ENCODE measurements around the gene CD74. TPM values are rescaled to one million over a fixed set of nuclear protein-coding genes. Genes with fewer than 3 reads are reported as not detected.

CD74 gene
- total RNA-seq, 4 donors from 2014 or later, result 123 to 291 (median 160) TPM

DNA sequence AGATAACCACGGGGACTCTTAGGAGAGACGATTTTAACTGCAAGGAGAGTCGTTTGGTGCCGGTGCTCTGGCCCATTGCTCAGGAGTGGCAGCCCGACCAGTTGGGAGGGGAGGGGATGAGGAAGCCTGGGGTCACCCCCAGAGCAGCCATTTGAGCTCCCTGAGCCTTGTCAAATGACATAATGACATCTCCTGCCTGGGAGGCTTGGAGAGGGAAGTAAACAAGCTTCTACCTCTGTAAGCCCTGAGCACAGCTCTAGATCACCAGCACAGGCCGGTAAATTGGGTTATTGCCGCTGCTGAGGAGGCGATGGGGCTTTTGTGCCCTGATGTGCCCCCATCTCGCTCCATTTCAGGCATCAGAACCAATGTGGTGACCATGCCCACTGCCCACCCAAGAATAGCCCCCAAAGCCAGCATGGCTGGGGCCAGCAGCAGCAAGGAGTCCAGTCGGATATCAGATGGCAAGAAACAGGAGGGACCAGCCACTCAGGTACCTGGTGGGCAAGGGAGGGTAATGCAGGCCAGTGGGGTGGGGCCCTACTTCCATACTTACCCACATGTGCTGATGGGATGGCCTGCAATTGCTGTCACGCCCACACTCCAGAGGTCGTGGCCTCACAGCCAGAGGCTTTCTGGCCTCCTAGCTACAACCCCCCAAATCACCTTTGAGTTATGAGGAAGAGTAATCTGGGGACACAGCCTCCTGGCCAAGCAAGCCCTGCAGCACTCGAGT lies 23.0 kb downstream of the CD74 start:
- Histone ChIP-seq H3K27ac (no peak overlapping the region), H3K9me3 (no peaks in the 10 kb centered on the region), H3K4me3 (no peak overlapping the region), H3K27me3 (no peaks in the 10 kb centered on the region), H3K4me1 (no peaks in the 10 kb centered on the region), H3K36me3 (peaks cover 0 to 91% of the 10 kb centered on the region in 2 donors)
- ATAC-seq (no peak), DNase-seq (no peak)
- in situ Hi-C loops (cut with MboI; ENCODE audit: low sequenced_read_pairs in 4 of 4), result no loop called here
- intact Hi-C loops (cut with DNase I; ENCODE audit: low total_unique reads), result no loop called here
- TF ChIP-seq CTCF (IDR thresholded peaks at IDR 0.05 in 4 of 5, conservative IDR thresholded peaks at IDR 0.05 in 1 of 5) (no peak), POLR2A (IDR thresholded peaks at IDR 0.05) (no peak)

DNA sequence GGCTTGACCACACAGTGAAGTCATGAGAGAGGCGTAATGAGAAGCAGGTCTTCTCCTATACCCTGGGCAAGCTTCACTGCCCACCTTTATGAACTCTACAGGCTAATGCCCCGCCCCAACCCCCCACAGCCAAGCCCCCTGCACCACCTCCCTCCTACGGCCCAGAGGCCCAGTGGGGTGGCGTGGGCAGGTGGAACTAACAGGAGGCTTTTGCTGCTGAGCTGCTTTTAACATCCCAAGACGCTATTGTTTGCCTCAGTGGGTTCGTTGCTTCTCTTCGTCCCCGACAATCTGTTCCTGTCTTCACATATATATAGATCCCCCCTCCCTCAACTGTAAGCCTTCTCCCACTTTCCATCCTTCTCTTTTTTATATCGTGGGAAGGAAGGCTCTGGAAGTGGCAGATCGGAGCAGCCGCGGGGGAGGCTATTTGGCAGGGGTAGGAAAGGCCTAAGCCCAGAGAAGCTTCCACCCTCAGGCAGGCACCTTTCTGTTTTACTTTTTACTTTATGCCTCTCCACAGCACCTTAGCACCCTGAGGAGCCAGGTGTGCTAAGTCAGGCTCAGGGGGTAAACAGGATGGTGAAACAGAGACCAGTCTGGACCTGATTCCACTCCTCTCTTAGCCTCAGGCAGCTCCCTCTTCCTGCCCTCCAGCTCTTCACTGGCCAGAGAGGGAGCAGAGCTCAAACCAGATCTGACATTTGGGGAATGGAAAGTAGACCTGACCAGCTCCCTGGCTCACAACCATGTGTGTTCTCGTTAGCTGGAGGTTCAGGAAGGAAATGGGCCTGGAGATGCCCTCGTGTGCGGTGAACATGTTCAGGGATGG lies 26.5 kb downstream of the CD74 start:
- H3K27me3 ChIP-seq, result no peaks in the 10 kb centered on the region
- H3K4me1 ChIP-seq, result no peaks in the 10 kb centered on the region
- DNase-seq, result no peak
- no peaks in the 10 kb centered on the region for H3K9me3 ChIP-seq
- in situ Hi-C loops (cut with MboI; ENCODE audit: low sequenced_read_pairs in 4 of 4), result no loop called here
- TF ChIP-seq CTCF (IDR thresholded peaks at IDR 0.05 in 4 of 5, conservative IDR thresholded peaks at IDR 0.05 in 1 of 5), result no peak
- no peak for TF ChIP-seq POLR2A (IDR thresholded peaks at IDR 0.05)
- no peak overlapping the region for H3K27ac ChIP-seq
- H3K36me3 ChIP-seq, result peaks cover 0 to 96% of the 10 kb centered on the region in 2 donors
- ATAC-seq, result no peak
- no peak overlapping the region for H3K4me3 ChIP-seq
- intact Hi-C loops (cut with DNase I; ENCODE audit: low total_unique reads), result no loop called here

DNA sequence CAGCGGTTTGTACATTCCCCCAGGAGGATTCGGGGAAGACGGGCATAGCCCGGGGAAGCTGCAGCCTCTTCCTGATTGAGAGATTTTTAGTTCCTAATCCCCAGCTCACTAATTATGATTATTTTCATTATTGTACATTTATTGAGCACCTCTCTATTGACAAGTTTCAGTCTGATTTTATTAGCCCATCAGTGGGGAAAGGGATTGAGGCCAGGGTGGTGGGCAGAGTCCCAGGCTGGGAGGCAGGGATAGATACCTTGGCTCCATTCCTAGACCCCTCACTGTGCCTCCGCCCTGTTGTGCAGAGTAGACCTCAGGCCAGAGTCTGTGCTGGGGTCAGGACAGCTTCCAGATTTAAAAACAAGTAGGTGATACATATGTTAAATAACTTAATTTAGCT lies 28.0 kb downstream of the CD74 start:
- no peak overlapping the region for H3K4me3 ChIP-seq
- no peak overlapping the region for H3K27ac ChIP-seq
- no peak for DNase-seq
- intact Hi-C loops (cut with DNase I; ENCODE audit: low total_unique reads) (no loop called here), in situ Hi-C loops (cut with MboI; ENCODE audit: low sequenced_read_pairs in 4 of 4) (no loop called here)
- H3K4me1 ChIP-seq, result no peaks in the 10 kb centered on the region
- H3K36me3 ChIP-seq, result peaks cover 0 to 96% of the 10 kb centered on the region in 2 donors
- no peak for ATAC-seq
- TF ChIP-seq CTCF (IDR thresholded peaks at IDR 0.05 in 4 of 5, conservative IDR thresholded peaks at IDR 0.05 in 1 of 5) (no peak), POLR2A (IDR thresholded peaks at IDR 0.05) (no peak)
- no peaks in the 10 kb centered on the region for H3K9me3 ChIP-seq
- no peaks in the 10 kb centered on the region for H3K27me3 ChIP-seq

DNA sequence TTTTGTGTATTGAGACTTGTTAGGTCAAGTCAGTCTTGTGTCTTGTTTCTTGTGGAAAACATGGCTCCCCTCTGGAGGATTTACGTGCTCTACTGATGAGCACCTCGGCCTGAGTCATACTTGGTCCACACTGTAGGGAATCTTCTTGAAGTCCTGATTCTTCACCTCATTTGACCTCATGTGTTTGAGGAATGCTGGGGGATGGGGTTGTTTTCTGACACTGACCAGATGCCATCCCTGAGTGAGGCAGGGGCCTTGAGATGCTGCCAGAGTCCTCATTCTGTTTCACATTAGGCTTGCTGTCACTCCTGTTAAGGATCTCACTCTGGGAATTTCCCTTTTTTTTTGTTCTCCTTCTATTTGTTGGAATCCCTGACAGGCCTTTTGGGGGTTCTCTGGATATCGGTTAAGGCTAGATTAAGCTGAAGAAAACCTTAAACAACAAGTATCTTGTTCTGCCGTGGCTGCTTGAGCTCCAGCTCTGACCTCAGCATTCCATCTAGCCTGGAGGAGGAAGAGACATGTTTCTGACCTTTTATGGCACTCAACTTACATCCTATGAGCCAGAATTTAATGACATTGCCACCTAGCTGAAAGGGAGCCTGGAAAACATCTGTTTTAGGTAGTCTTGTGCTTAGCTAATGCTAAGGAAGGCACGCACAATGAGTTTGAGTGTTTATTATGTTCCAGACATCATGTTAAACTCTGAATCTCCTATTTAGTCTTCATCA lies 34.6 kb downstream of the CD74 start:
- Histone ChIP-seq H3K4me3 (no peak overlapping the region), H3K27ac (no peak overlapping the region), H3K4me1 (no peaks in the 10 kb centered on the region), H3K36me3 (peaks cover 0 to 99% of the 10 kb centered on the region in 2 donors), H3K9me3 (no peaks in the 10 kb centered on the region), H3K27me3 (no peaks in the 10 kb centered on the region)
- in situ Hi-C loops (cut with MboI; ENCODE audit: low sequenced_read_pairs in 4 of 4), result no loop called here
- intact Hi-C loops (cut with DNase I; ENCODE audit: low total_unique reads), result no loop called here
- no peak for DNase-seq
- no peak for ATAC-seq
- TF ChIP-seq POLR2A (IDR thresholded peaks at IDR 0.05), result no peak
- TF ChIP-seq CTCF (IDR thresholded peaks at IDR 0.05 in 4 of 5, conservative IDR thresholded peaks at IDR 0.05 in 1 of 5), result no peak

All from gastrocnemius medialis (tissue), 4 donors.